Measurements from ENCODE around the gene NRSN2.

The NRSN2 gene

DNA sequence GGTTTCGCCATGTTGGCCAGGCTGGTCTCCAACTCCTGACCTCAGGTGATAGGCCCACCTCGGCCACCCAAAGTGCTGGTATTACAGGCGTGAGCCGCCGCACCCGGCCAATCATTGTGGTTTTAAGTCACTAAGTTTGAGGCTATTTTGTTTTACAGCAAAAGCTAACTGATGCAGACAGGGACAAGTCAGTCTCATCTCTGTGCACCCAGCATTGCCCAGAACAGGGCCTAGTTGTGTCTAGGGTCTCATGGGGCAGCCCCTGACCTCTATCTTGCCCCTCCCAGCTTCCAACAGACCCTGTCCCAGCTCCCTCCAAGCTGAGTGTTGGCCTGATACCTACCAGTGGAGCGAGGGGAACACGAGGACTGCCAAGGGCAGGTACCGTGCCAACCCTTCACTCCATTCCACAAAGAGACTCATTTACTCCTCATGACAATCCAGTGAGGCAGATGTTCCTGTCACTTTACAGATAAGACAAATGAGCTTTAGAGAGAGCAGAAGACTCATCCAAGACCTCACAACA is 52.3 kb downstream of the NRSN2 start:
- DNase-seq = no peak

DNA sequence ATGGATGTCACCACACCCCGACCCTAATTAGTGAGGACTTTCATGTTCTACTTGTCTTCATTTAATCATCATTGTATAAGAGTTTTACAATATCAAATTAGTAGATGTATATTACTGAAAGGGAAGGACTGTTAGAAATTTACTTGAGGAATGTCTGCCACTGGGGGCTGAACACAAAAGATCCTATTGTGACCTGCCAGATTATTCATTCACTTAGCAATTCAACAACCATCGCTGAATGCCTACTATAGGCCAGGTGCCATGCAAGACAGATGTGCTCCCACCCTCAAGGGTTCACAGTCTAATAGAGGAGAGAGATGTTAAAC is 53.2 kb downstream of the NRSN2 start:
- DNase-seq = no peak

- DNase-seq = no peak
Measured at GRCh38 chr20:400454-401275, 53.8 kb downstream of the NRSN2 start.

GRCh38 chr20:401682-402495 is 55.0 kb downstream of the NRSN2 start:
- no peak for DNase-seq

DNA sequence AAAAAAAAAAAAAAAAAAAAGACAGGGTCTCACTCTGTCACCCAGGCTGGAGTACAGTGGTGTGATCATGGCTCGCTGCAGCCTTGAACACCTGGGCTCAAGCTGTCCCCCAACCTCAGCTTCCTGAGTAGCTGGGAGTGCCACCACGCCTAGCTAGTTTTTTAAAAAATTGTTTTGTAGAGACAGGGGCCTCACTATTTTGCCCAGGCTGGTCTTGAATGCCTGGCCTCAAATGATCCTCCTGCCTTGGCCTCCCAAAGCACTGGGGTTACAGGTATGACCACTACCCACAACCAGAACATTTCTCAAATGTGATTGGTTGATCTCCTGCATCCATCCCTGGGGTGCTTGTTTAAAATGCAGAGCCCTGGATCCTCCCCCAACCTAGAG is 55.6 kb downstream of the NRSN2 start:
- DNase-seq = no peak

GRCh38 chr20:402898-403581 is 56.1 kb downstream of the NRSN2 start:
- no peak for DNase-seq

GRCh38 chr20:403582-403957 is 56.7 kb downstream of the NRSN2 start:
- no peak for DNase-seq

- DNase-seq = no peak
Measured at GRCh38 chr20:404088-404487, 57.2 kb downstream of the NRSN2 start.

All from NCI-H1105 (cell line).